ENCODE measurements around the gene SMAD6. TPM values are rescaled to one million over a fixed set of nuclear protein-coding genes. Genes with fewer than 3 reads are reported as not detected.
A peak's percentile ranks its signal among the peaks of the same experiment; 100 is the strongest.
"Not testable (repeated sequence)": the region's sequence is repeated elsewhere in the genome, so short reads cannot be mapped to it uniquely, and the experiment has no call there.

The SMAD6 gene
- total RNA-seq, 1 donor from 2014 or later, result 7.1 TPM

DNA sequence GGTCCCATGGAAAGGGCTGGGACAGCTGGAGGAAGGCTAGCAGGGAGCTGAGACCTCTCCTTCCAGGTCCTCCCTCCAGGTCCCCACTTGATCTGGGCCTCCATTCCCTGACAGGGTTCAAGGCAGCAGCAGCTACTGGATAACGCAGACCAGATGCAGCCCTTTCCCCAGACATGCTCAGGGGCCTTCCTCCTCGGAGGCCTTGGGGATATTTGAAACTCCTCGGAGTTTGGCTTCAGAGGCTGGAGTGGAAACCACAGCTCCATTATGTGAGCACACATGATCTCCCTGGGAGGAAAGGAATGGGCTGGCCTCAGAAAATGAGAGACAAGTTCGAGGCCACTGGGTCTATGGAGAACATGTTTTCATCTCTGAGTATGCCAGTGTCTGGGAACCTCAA lies 119.3 kb downstream of the SMAD6 start:
- DNase-seq (ENCODE audit: low read depth in 2 of 2), result no peak

- DNase-seq (ENCODE audit: low read depth in 2 of 2), result no peak
Observed at GRCh38 chr15:66822114-66822513, 120.1 kb downstream of the SMAD6 start.

DNA sequence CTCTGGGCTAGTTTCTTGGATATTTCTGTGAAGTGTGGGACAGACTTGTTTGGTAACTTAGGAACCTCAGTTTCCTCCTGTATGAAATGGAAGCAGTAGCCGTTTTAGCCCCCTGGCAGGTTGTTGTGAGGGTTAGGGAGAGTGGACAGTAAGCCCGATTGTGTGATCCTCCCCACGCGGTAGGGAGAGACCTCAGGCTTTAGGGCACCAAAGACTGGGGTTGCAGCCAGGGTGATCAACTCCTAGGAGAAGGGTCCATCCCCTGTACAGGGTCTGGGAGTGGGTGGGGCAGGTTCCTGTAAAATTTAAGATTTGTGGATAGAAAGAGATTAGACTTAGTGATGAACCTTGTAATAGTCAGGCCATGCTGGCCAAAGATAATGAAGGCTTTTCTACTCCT lies 120.5 kb downstream of the SMAD6 start:
- DNase-seq (ENCODE audit: low read depth in 2 of 2), result no peak

DNA sequence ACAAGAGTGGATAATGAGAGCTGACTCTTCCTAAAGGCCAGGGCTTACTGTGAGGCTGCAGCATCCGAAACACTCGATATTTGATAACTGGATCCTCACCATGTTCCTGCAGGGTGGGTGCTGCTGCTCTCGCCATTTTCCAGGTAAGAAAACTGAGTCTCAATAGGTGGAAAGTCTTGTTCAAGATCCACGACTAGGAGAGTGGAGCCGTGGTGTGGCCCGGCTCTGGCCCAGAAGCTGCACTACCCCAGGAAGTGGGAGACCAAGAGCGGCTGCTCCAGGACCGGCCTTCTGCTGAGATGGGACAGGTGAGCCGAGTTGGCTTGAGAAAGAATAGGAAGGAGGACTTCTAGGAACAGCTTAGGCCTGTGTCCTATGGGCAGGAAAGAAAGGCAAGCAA lies 121.6 kb downstream of the SMAD6 start:
- no peak for DNase-seq (ENCODE audit: low read depth in 2 of 2)

- no peak for DNase-seq (ENCODE audit: low read depth in 2 of 2)
Observed at GRCh38 chr15:66824424-66824823, 122.4 kb downstream of the SMAD6 start.

DNA sequence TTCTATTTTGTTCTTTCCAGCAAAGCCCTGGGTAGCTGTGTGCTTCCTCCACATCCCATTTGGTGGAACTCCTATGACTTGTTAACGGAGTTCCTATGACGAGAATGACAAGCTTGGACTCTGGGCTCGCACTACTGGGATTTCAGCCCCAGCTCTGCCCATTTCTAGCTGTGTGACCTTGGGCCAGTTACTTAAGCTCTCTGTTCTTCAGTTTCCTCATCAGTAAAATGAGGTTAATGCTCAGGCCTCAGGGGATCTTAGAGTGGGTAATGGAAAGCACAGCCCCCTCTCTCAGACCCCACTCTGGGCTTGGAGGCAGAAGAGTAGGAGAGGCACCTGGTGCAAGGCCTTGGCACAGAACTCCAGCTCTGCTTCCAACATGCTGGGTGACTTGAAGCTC lies 123.1 kb downstream of the SMAD6 start:
- DNase-seq (ENCODE audit: low read depth in 2 of 2), result no peak

GRCh38 chr15:66825731-66826130 lies 123.7 kb downstream of the SMAD6 start:
- no peak for DNase-seq (ENCODE audit: low read depth in 2 of 2)

- DNase-seq (ENCODE audit: low read depth in 2 of 2), result no peak
Observed at GRCh38 chr15:66826507-66826906, 124.5 kb downstream of the SMAD6 start.

DNA sequence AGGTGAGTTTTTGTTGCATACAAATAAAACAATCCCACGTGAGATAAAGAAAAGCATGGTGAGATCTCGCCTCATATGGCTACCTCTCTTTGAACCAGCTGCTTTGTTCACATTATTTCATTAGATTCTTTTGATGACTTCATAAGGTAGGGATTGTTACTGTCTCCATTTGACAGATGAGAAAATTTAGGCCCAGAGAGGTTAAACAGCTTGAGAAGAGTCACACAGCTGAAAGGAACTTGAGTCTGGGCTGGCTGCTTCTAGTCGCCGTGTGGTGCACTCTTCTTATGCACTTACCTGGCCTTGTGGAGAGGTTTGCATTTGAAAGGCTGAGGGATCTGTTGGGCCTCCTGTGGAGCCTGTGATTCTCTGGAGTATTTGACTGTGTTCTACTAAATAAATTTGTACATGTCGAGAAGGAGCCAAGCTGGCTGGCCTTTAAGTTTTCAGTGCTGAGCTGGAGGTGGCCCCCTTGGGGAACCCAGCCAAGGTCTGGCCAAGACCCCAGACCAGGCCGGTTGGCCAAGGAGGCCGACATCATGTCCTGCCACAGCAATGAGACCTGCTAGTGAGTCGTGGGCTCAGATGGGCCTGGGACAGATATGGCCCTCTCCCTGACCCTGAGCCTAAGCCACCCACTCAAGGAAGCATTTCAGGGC lies 125.1 kb downstream of the SMAD6 start:
- no peak for DNase-seq (ENCODE audit: low read depth in 2 of 2)

- DNase-seq (ENCODE audit: low read depth in 2 of 2), result no peak
Observed at GRCh38 chr15:66827698-66828055, 125.6 kb downstream of the SMAD6 start.

GRCh38 chr15:66828817-66829541 lies 126.9 kb downstream of the SMAD6 start:
- DNase-seq (ENCODE audit: low read depth in 2 of 2), result not testable (repeated sequence)

DNA sequence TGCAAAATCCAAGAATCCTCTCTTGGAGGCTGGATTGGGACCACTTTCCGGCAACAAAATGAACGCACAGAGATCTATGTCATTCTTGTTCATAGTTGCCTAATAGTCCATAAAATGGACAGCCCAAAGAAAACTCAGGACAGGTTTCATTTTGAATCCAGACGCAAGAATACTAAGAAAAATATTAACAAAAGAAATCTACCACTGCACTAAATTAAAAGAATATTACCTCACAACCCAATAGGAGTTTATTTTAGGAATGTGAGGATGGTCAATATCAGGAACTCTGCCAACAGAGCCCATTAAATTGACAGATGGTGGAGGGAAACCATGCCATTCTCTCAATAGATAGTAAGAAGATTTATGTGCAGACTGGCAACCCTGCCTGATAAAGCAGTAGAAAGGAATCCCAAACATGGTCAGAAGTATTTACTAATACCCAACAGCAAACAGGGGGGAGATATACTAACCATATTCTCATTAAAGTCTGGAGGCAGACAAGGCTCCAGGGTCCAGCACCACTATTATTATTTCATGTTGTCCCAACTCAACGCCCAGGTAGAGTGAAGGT lies 127.6 kb downstream of the SMAD6 start:
- DNase-seq (ENCODE audit: low read depth in 2 of 2), result no peak

DNA sequence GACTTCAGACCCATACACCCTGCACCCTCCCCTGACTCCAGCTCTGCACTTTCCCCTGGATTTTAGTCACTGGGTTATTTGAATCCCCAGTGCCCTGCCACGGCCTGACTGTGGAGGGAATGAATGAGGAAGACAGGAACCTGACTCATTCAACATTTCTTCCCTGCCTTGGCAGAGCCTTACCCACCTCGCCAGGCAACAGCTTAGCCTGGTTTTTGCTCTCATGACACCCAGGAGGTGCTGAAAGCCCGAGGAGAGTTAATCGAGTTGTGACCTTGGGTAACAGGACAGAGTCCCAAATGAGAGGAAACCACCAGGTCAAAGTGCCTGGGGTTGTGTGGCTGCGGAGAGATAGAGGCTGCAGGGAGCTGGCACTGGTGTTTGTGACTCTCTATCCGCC lies 128.3 kb downstream of the SMAD6 start:
- peak in 1 of 2 donors; percentile 70 for DNase-seq (ENCODE audit: low read depth in 2 of 2)

DNA sequence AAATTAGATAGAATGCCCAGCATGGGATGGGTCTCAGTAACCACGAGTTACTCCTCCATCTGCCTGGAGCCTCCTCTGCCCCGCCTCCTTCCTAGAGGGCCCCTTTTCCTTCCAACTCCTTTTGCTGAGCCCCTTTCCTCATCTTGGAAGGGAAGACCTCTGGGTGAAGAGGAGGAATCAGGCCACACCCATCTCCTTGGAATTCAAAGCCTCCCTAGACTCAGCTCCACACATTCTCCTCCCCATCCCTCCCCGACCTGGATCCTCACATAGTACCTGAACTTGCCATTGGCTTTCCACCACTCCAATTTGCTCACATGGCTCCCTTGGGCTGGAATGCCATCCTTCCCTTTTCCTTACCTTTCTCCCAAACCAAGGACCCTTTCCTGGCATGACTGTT lies 128.8 kb downstream of the SMAD6 start:
- DNase-seq (ENCODE audit: low read depth in 2 of 2), result no peak

DNA sequence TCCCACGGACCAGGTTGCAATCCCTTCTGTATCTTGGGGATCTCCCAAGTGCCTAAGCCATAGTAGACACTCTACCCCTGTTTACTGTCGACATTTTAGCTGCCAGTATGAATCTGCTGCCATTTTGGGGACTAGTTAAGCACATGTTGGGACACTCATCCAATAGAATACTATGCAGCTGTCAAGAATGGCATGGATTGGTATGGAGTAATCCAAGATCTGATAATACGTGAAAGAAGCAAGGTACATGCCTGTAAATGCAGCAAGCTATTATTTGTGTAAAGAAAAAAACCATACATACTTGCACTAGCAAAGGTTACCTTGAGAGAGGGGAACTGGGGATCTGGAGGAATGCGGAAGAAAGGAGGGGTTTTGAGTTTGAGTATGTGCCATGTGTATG lies 129.3 kb downstream of the SMAD6 start:
- DNase-seq (ENCODE audit: low read depth in 2 of 2), result no peak

GRCh38 chr15:66831801-66832390 lies 129.9 kb downstream of the SMAD6 start:
- DNase-seq (ENCODE audit: low read depth in 2 of 2), result no peak

Other genes with a start within 250 kb of the SMAD6 start
- 15.5 and 16.7 TPM in 2 replicates for gene SNAPC5, start 204.5 kb upstream of the SMAD6 start, total RNA-seq
- 1,501 and 2,634 TPM in 2 replicates for gene RPL4, start 197.4 kb upstream of the SMAD6 start, total RNA-seq
- gene ZWILCH, start 196.9 kb upstream of the SMAD6 start, total RNA-seq, result 9.1 and 13.4 TPM in 2 replicates
- gene LCTL, start 136.2 kb upstream of the SMAD6 start, total RNA-seq, result not detected in 2 replicates

Measured in dermis microvascular lymphatic vessel endothelial cell (primary cell).